Measurements from ENCODE around the gene AOX1. TPM values are rescaled to one million over a fixed set of nuclear protein-coding genes. Genes with fewer than 3 reads are reported as not detected.

The AOX1 gene
- total RNA-seq, 1 donor from 2014 or later: 3.4 TPM

GRCh38 chr2:200716386-200716785, 130.6 kb downstream of the AOX1 start:
- no peak for FAIRE-seq

More at GRCh38 chr2:200716386-200716785, 130.6 kb downstream of the AOX1 start:
- Histone ChIP-seq H3K27me3 (ENCODE audit: insufficient read depth, low read length) (no peaks in the 10 kb centered on the region), H3K9me3 (ENCODE audit: insufficient read depth, low read depth, low read length) (no peaks in the 10 kb centered on the region), H3K4me2 (ENCODE audit: low read length) (no peak overlapping the region), H3K27ac (ENCODE audit: low read depth, low read length) (no peak overlapping the region), H3K9ac (ENCODE audit: low read length) (no peak overlapping the region), H2AFZ (ENCODE audit: low read depth, low read length) (no peak overlapping the region), H3K4me1 (ENCODE audit: insufficient read depth, low read length) (peaks cover 8% of the 10 kb centered on the region), H3K79me2 (ENCODE audit: insufficient read depth, low read length) (no peaks in the 10 kb centered on the region), H3K36me3 (ENCODE audit: insufficient read depth, low read length) (no peaks in the 10 kb centered on the region), H4K20me1 (ENCODE audit: insufficient read depth, low read length) (no peaks in the 10 kb centered on the region), H3K4me3 (ENCODE audit: insufficient read depth, low read depth, low read length) (no peak overlapping the region)
- TF ChIP-seq CTCF (IDR thresholded peaks at IDR 0.05; ENCODE audit: insufficient read depth, low read depth, low read length) (no peak), EZH2 (IDR thresholded peaks at IDR 0.05; ENCODE audit: insufficient read depth, low read length) (no peak)
- Mint-ChIP-seq H3K9me3 (ENCODE audit: unreplicated experiment) (peaks cover 18% of the 10 kb centered on the region), H3K4me1 (ENCODE audit: low read depth, unreplicated experiment) (no peaks in the 10 kb centered on the region), H3K4me3 (ENCODE audit: unreplicated experiment) (no peak overlapping the region), H3K27me3 (ENCODE audit: low read depth, unreplicated experiment) (peaks cover 6% of the 10 kb centered on the region), H3K36me3 (ENCODE audit: low read depth, unreplicated experiment) (no peaks in the 10 kb centered on the region), H3K27ac (ENCODE audit: unreplicated experiment) (no peak overlapping the region)
- DNase-seq (ENCODE audit: low read depth): no peak

Other genes with a start within 250 kb of the AOX1 start
- 6.4 and 8.2 TPM in 2 replicates for gene KCTD18, start 75.9 kb upstream of the AOX1 start, total RNA-seq
- gene SGO2, start 59.8 kb upstream of the AOX1 start, total RNA-seq: 4.2 and 4.9 TPM in 2 replicates
- 311 and 322 TPM in 2 replicates for gene BZW1, start 225.9 kb downstream of the AOX1 start, total RNA-seq